DMS153 treated with DMSO at 0.1 percent for 48 hours (cell line): ENCODE data around the gene ARID1B.
A peak's percentile ranks its signal among the peaks of the same experiment; 100 is the strongest.

ENCODE experiments used
- DNase-seq: peaks from one replicate; lab custom pipeline; 2025; ENCODE audit not compliant: unreplicated experiment; lab: John Stamatoyannopoulos, UW

Gene ARID1B

GRCh38 chr6:156822747-156823206 lies 45.6 kb downstream of the ARID1B start:
- DNase-seq = no peak

GRCh38 chr6:156824142-156824541 lies 47.0 kb downstream of the ARID1B start:
- no peak for DNase-seq

DNA sequence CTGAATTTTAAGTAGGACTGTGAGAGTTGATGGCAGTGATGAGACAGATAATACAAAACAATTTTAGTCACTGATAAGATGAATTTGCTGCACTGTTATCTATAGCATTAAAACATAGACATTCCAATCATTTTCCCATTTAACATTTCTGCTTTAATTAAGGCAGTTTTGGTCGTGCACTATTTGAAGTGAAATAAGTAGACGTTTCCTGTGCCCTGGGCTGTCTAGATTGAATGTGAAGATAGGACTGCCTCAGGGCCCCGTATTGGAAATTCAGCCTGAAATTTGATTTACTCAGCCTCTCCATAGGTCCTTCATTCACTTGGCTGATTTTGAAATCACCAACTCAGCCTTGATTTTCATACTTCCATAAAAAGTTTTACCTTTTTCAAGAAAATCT lies 48.3 kb downstream of the ARID1B start:
- DNase-seq = no peak

DNA sequence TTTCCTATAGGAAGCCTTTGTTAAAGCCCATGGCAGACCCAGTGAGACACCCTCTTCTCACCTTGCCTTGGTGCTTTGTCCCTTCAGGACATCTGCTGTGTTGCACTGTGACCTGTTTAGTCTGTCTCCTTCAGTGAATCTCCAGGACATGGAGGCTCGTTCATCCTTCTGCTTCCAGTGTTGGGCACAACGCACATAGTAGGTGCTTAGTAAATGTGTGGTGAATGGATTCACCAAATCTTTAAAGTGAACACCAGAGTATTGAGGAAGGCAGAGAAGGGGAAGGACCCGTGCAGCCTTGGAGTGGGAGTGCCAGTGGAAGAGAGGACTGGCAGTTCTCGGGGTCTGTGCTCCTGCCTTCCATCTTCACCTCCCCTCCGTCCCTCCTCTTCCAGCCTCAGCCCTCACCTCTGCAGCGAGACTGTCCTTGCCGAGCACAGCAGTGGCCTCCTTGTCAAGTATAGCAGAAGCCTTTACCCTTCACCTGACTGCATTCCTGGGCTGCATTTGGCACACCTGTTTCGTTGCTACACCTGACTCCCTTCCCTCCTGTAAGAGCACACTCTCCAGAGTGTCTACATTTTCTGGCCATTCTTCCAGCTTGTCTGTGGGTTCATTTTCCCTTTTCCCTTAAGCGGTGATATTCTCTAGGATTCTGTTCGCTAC lies 49.2 kb downstream of the ARID1B start:
- DNase-seq = no peak

DNA sequence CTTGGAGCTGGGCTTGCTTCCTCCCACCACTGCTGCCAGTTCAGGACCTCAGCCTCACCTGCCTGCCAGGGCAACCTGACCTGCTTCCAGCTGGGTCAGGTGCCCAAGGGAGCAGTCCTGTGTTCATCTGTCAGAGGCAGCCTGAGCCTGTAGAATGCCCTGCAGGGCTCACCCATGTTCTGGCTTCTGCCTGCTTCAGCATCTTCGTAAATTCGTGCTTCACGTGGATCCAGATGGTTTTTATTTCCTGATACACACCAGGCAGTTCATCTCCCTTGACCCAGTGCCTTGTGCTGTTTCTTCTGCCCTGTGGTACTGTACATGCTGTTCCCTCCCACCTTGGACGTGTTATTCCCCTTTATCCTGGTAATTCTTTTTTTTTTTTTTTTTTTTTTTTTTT lies 50.2 kb downstream of the ARID1B start:
- no peak for DNase-seq

GRCh38 chr6:156828280-156828703 lies 51.1 kb downstream of the ARID1B start:
- no peak for DNase-seq

- DNase-seq = no peak
Observed at GRCh38 chr6:156830126-156830525, 52.9 kb downstream of the ARID1B start.

- peak; percentile 11 for DNase-seq
Observed at GRCh38 chr6:156832231-156832647, 55.1 kb downstream of the ARID1B start.

- DNase-seq = no peak
Observed at GRCh38 chr6:156832669-156833068, 55.5 kb downstream of the ARID1B start.

- DNase-seq = no peak
Observed at GRCh38 chr6:156833755-156834154, 56.6 kb downstream of the ARID1B start.

DNA sequence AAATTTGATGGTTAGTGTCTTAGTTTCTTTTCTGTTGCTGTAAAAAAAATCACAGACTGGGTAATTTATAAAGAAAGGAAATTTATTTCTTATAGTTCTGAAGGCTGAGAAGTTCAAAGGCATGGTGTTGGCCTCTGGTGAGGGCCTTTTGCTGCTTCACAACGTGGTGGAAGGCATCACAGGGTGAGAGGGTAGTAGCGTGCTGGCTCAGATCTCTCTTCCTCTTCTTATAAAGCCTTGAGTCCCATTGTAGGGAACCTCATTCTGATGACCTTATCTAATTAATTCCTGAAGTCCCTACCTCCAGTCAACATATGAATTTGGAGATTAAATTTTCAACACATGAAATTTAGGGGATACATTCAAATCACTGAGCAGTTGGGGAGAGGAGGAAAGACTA lies 62.0 kb downstream of the ARID1B start:
- DNase-seq = no peak

- no peak for DNase-seq
Observed at GRCh38 chr6:156839591-156840001, 62.4 kb downstream of the ARID1B start.

DNA sequence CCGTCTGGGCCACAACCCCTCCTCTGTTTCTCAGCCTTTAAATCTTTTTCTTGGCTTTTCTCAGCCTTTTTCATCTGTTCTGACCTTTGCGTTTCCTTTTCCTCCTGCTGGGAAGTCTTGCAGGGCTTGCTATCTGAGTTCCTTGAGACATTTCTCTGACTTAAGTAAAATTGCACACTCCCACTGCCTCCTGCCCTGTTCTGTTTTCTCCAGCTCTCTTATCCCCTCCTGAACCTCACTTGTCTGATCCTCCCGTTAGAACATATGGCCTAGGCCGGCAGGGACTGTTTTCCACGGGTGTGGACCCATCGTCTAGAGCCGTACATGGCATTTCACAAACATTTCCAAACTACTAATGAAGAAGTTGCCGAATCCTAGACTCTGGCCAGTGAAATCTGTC lies 63.0 kb downstream of the ARID1B start:
- no peak for DNase-seq

- no peak for DNase-seq
Observed at GRCh38 chr6:156840606-156841005, 63.4 kb downstream of the ARID1B start.

GRCh38 chr6:156841508-156841907 lies 64.3 kb downstream of the ARID1B start:
- DNase-seq = no peak

DNA sequence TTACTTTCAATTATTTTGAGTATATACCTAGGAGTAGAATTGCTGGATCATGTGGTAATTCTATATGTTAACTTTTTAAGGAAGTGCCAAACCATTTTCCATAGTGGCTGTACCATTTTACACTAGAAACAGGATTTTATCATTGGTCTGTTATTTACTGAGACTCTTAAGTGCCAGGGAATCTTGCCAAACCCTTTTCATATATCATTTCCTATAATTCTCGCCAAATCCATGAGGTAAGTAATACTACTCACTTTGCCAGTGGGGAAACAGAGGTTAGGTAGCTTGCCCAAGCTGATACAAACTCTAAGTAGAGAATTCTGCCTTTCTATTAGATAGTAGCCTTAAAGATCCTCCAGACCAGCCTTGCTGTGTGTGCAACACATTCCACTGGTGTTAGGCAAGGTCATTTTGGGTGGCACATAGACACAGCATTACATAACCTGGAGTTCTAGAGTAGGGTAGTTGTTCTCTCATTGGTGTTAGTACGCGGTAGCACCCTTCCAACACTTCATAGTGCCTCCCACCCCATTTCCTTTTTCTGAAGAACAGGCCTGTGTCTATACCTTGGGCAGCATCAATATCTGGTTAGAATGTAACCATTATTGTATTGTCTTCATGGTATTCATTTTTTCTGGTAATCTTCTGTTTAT lies 65.5 kb downstream of the ARID1B start:
- no peak for DNase-seq

- DNase-seq = no peak
Observed at GRCh38 chr6:156844089-156844488, 66.9 kb downstream of the ARID1B start.

- no peak for DNase-seq
Observed at GRCh38 chr6:156845454-156846155, 68.4 kb downstream of the ARID1B start.

GRCh38 chr6:156846845-156847599 lies 69.8 kb downstream of the ARID1B start:
- DNase-seq = no peak

DNA sequence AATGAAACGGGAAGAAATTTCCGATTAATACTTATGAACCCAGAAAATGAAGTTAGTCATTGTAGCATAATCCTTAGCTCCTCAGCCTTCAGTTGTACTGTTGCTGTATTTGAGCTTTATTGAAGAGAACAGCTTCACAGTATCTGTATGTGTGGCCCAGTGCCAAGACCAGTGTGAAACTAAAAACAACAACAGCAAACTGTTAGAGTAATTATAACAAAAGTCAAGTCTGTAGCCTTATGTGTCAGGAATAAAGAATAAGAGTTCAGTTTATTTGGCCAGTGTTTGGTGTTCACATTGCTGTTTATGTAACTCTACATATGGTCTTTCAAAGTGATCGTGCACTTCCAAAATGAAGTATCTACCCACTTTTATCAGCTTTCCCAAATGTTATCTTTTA lies 70.9 kb downstream of the ARID1B start:
- no peak for DNase-seq

GRCh38 chr6:156848533-156848932 lies 71.4 kb downstream of the ARID1B start:
- DNase-seq = no peak
